ENCODE measurements around the gene LSM2.

Gene LSM2

GRCh38 chr6:31775633-31776484, 30.9 kb downstream of the LSM2 start:
- ATAC-seq, result no peak

- ATAC-seq, result no peak
Measured at GRCh38 chr6:31775184-31775583, 31.6 kb downstream of the LSM2 start.

- peak; percentile 31 to 50 for ATAC-seq
Measured at GRCh38 chr6:31771992-31772358, 34.8 kb downstream of the LSM2 start.

GRCh38 chr6:31770860-31771259, 35.9 kb downstream of the LSM2 start:
- ATAC-seq, result no peak

GRCh38 chr6:31769684-31770371, 36.9 kb downstream of the LSM2 start:
- peak; percentile 79 to 85 for ATAC-seq

GRCh38 chr6:31768363-31769257, 38.2 kb downstream of the LSM2 start:
- no peak for ATAC-seq

- ATAC-seq, result no peak
Measured at GRCh38 chr6:31767096-31767645, 39.6 kb downstream of the LSM2 start.

GRCh38 chr6:31765910-31766794, 40.6 kb downstream of the LSM2 start:
- ATAC-seq, result no peak

GRCh38 chr6:31765559-31765909, 41.2 kb downstream of the LSM2 start:
- no peak for ATAC-seq

- ATAC-seq, result no peak
Measured at GRCh38 chr6:31764198-31764597, 42.6 kb downstream of the LSM2 start.

- no peak for ATAC-seq
Measured at GRCh38 chr6:31763619-31763940, 43.2 kb downstream of the LSM2 start.

- no peak for ATAC-seq
Measured at GRCh38 chr6:31762878-31763618, 43.7 kb downstream of the LSM2 start.

GRCh38 chr6:31762356-31762755, 44.4 kb downstream of the LSM2 start, which contains the start of gene SAPCD1:
TSS of gene SAPCD1 (plus strand) at chr6:31762656. CDS start at chr6:31763055, 399 bp downstream.
- no peak for ATAC-seq

- ATAC-seq, result no peak
Measured at GRCh38 chr6:31761343-31761742, 45.4 kb downstream of the LSM2 start.

GRCh38 chr6:31760790-31761189, 46.0 kb downstream of the LSM2 start:
- no peak for ATAC-seq

- no peak for ATAC-seq
Measured at GRCh38 chr6:31758281-31758680, 48.5 kb downstream of the LSM2 start.

GRCh38 chr6:31752739-31753319, 53.9 kb downstream of the LSM2 start:
- ATAC-seq, result no peak

GRCh38 chr6:31750411-31751022, 56.2 kb downstream of the LSM2 start:
- ATAC-seq, result no peak

GRCh38 chr6:31749301-31750036, 57.3 kb downstream of the LSM2 start:
- no peak for ATAC-seq
